Activated T-helper 2 cell treated with anti-CD3 and anti-CD28 coated beads, Interferon-gamma antibody, Interleukin-2, Interleukin-4, amounts not matched to agents 10 μg/mL and 5 μg/mL and 100 μg/mL, durations not matched to agents 14 hours and 24 hours and 36 hours (primary cell): Measurements from ENCODE around the gene CTAGE9. TPM values are rescaled to one million over a fixed set of nuclear protein-coding genes. Genes with fewer than 3 reads are reported as not detected.
"Not testable (repeated sequence)": the region's sequence is repeated elsewhere in the genome, so short reads cannot be mapped to it uniquely, and the experiment has no call there.

Source experiments
- DNase-seq: peaks from one replicate; pipeline ENCODE4 v3.0.0; 2021; ENCODE audit warnings: low spot score
- H3K27ac Mint-ChIP-seq: one replicate; pipeline ENCODE4 v1.8.0; 2021; ENCODE audit warnings: mixed read lengths
- H3K27me3 Mint-ChIP-seq: one replicate; pipeline ENCODE4 v1.8.0; 2021; ENCODE audit warnings: low read depth, mixed read lengths
- H3K36me3 Mint-ChIP-seq: one replicate; pipeline ENCODE4 v1.8.0; 2021; ENCODE audit warnings: low read depth, mixed read lengths
- H3K4me1 Mint-ChIP-seq: one replicate; pipeline ENCODE4 v1.8.0; 2021; ENCODE audit warnings: low read depth, mixed read lengths
- H3K4me3 Mint-ChIP-seq: one replicate; pipeline ENCODE4 v1.8.0; 2021; ENCODE audit warnings: low read depth, mild to moderate bottlenecking, moderate library complexity, mixed read lengths
- H3K9me3 Mint-ChIP-seq: one replicate; pipeline ENCODE4 v1.8.0; 2021; ENCODE audit warnings: mixed read lengths
- intact Hi-C: fragments of 100-400 bp; cut with micrococcal nuclease; formaldehyde crosslinking; loops from one replicate; pipeline ENCODE4 v1.15.1; 2023
- total RNA-seq: library from RNA; stranded (reverse); gene quantifications from 2 replicates; pipeline ENCODE4 v1.2.3, GENCODE V29; 2022

The CTAGE9 gene, protein sequence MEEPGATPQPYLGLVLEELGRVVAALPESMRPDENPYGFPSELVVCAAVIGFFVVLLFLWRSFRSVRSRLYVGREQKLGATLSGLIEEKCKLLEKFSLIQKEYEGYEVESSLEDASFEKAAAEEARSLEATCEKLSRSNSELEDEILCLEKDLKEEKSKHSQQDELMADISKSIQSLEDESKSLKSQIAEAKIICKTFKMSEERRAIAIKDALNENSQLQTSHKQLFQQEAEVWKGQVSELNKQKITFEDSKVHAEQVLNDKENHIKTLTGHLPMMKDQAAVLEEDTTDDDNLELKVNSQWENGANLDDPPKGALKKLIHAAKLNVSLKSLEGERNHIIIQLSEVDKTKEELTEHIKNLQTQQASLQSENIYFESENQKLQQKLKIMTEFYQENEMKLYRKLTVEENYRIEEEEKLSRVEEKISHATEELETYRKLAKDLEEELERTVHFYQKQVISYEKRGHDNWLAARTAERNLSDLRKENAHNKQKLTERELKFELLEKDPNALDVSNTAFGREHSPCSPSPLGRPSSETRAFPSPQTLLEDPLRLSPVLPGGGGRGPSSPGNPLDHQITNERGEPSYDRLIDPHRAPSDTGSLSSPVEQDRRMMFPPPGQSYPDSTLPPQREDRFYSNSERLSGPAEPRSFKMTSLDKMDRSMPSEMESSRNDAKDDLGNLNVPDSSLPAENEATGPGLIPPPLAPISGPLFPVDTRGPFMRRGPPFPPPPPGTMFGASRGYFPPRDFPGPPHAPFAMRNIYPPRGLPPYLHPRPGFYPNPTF
- total RNA-seq = not detected in 2 replicates

DNA sequence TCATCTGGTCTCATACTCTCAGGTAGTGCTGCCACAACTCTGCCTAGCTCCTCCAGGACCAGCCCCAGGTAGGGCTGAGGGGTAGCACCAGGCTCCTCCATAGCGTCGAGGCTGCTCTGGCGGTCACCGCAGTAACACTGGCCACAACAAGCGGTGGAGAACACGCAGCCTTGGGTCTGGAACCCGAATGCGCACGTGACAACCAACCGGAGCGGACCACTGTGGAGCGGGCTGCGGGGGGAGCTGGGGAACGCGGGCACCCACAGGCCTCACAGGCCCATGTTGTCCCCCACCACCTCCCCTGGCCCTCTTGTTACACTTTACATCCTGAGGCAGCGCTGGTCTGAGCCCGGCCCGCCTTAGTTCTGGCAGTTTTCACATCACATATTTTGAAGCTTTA, at the start of gene CTAGE9:
TSS of gene CTAGE9 (minus strand) at position 101 of the 400 bp plus-strand sequence. CDS start at position 101, 0 bp downstream.
- H3K36me3 Mint-ChIP-seq, H3K27me3 Mint-ChIP-seq, intact Hi-C loops: not testable (repeated sequence)

DNA sequence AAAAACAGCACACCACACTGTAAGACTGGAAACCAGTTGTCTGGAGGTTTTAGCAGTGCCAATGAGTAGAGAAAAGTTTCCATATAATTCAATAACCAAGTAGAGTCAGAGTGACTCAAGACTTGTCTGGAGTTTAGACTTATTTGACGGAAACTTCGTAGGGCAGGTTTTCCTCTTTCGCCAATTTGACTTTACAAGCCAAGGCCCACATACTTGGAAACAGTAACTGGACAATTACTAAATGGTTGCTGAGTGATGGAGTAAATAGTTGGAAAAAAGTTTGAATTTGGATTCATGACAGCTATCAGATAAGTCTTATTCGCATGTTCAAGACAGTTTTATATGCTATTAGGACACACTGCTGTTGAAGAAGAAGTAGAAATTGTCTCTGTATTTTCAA, 48.1 kb upstream of the CTAGE9 start:
- Mint-ChIP-seq H3K4me3 (no peak overlapping the region), H3K36me3 (peaks cover 3% of the 10 kb centered on the region), H3K27me3 (peaks cover 15% of the 10 kb centered on the region), H3K4me1 (peaks cover 12% of the 10 kb centered on the region), H3K9me3 (no peaks in the 10 kb centered on the region), H3K27ac (no peak overlapping the region)
- intact Hi-C loops = no loop called here
- DNase-seq = no peak

More for the DNA sequence above, at the start of gene CTAGE9:
- not testable (repeated sequence) for DNase-seq, H3K9me3 Mint-ChIP-seq, H3K4me3 Mint-ChIP-seq, H3K4me1 Mint-ChIP-seq, H3K27ac Mint-ChIP-seq

DNA sequence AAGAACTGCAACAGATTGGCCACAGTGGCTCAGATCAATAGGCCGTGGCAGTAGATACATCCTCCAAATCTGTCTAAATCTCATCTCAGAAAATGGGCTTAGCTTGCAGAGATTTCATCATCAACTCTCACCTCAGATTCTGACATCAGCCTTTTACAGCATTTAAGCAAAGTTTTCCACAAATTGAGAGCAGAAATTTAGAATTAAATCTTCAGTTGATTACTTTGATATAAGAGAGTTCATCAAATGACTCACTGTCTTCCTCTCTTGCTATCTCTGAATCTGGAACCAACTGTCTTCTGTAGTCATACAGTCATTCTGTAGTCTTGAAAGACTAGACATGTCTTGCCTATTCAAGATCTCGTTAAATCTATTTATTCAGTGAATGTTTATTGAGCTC, 45.2 kb upstream of the CTAGE9 start:
- peaks cover 3% of the 10 kb centered on the region for H3K36me3 Mint-ChIP-seq
- intact Hi-C loops = loop anchor here (2.0 kb wide), 1 partner anchor 67 kb away; no protein-coding TSS in a partner anchor
- no peaks in the 10 kb centered on the region for H3K9me3 Mint-ChIP-seq
- H3K4me1 Mint-ChIP-seq = peaks cover 12% of the 10 kb centered on the region
- H3K4me3 Mint-ChIP-seq = no peak overlapping the region
- H3K27ac Mint-ChIP-seq = no peak overlapping the region
- H3K27me3 Mint-ChIP-seq = peaks cover 6% of the 10 kb centered on the region
- no peak for DNase-seq

DNA sequence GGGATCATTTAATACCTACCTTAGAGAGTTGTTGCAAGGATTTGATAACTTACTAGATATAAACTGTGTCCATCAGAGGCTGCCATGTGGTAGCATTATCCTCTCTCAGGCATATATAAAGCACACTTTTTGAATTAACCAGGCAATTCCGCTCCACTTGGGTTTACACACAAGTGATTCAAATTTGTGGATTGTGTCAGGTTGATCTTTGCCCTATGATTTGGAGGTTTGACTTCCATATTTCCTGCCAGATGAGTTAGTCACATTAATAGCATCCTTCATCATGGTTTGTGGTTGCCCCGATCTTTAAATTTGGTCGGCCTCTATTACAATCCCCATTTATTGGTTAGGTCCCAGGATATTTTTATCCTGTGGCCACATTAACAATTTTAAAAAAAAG, 44.8 kb upstream of the CTAGE9 start:
- H3K9me3 Mint-ChIP-seq = no peaks in the 10 kb centered on the region
- no peak overlapping the region for H3K27ac Mint-ChIP-seq
- peaks cover 12% of the 10 kb centered on the region for H3K4me1 Mint-ChIP-seq
- peaks cover 6% of the 10 kb centered on the region for H3K27me3 Mint-ChIP-seq
- no peak overlapping the region for H3K4me3 Mint-ChIP-seq
- DNase-seq = no peak
- intact Hi-C loops = no loop called here
- H3K36me3 Mint-ChIP-seq = peaks cover 3% of the 10 kb centered on the region

DNA sequence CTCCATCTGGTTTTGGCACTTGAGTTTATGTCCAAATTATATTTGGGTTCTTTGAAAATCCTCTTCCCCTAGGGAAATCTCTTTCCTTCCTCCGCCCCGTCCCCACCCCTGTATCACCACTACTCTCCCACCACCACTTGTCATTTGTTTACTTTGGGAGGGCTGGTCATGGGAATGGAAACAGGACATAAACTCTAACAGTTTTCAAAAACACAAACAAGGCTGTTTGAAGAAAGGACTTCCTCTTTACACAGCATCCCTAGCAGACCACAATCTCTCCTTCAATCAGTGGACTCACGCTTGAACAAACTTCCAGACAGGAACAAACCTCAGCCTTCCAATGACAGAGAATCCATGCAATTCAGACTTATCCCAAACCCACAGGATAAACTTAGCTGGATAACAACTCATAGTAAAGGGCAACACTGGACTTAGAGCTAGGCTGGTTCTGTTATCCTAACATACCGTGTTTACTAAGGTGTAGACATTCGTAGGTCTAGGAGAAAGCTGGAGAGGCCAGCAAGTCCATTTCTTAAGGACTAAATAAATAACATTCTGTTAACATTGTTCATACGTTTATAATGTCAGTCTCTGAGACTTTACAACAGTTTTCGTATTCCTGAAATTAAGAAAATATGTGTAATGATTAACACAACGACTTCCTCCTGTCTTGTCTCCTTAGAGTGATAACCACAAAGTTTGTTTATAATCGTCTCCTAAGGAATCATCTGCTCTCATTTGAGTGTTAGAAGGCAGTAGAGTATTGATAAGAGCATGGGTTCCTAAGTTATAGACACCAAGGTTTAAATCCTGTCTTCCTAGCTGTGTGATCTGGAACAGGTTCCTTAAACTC, 44.1 kb upstream of the CTAGE9 start:
- Mint-ChIP-seq H3K4me1 (peaks cover 12% of the 10 kb centered on the region), H3K36me3 (peaks cover 3% of the 10 kb centered on the region), H3K9me3 (no peaks in the 10 kb centered on the region), H3K4me3 (no peak overlapping the region), H3K27me3 (peaks cover 2% of the 10 kb centered on the region), H3K27ac (no peak overlapping the region)
- intact Hi-C loops = no loop called here
- DNase-seq = no peak

DNA sequence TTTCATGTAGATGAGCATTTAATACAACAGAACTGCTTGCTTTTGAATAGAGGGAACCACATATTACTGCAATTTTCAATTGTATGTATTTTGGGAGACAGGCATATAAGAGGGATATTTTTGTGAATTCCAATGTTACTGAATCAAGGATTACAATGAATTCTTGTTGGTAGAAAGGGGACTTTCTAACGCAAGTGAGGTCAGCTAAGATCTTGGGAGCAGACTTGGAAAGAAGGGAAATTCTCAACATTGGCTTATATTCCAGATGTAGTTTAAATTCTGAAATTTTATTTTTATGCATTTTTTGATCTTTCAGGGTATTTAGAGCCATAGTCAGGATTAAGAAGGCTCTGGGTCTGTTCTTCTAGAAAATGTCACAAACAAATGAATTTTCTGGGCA, 43.3 kb upstream of the CTAGE9 start:
- no peak for DNase-seq
- peaks cover 3% of the 10 kb centered on the region for H3K36me3 Mint-ChIP-seq
- no peaks in the 10 kb centered on the region for H3K9me3 Mint-ChIP-seq
- intact Hi-C loops = no loop called here
- H3K4me1 Mint-ChIP-seq = peaks cover 12% of the 10 kb centered on the region
- no peak overlapping the region for H3K4me3 Mint-ChIP-seq
- H3K27me3 Mint-ChIP-seq = peaks cover 2% of the 10 kb centered on the region
- no peak overlapping the region for H3K27ac Mint-ChIP-seq

DNA sequence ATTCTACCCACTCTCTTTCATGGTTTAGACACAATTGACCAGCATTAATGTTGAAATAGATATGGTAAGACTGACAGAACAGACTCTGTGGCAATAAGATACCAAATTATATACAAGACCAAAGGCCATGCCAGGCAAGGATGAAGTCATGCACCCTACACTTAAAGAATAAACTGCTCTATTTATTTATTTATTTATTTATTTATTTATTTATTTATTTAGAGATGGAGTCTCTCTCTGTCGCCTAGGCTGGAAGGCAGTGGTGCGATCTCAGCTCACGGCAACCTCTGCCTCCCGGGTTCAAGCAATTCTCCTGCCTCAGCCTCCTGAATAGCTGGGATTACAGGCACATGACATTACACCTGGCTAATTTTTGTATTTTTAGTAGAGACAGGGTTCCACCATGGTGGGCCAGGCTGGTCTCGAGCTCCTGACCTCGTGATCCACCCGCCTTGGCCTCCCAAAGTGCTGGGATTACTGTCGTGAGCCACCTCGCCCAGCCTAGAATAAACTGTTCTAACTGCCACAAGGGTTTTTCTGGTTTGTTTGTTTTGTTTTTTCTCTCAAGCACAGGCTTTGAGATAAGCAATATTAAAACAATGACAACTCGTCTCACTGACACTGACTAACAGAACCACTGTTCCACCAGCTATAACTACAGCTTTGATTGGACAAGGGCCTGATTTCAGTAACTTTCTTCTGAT, 40.3 kb upstream of the CTAGE9 start:
- DNase-seq, H3K4me3 Mint-ChIP-seq, intact Hi-C loops, H3K9me3 Mint-ChIP-seq, H3K27me3 Mint-ChIP-seq, H3K27ac Mint-ChIP-seq, H3K36me3 Mint-ChIP-seq: not testable (repeated sequence)
- H3K4me1 Mint-ChIP-seq = peaks cover 10% of the 10 kb centered on the region

DNA sequence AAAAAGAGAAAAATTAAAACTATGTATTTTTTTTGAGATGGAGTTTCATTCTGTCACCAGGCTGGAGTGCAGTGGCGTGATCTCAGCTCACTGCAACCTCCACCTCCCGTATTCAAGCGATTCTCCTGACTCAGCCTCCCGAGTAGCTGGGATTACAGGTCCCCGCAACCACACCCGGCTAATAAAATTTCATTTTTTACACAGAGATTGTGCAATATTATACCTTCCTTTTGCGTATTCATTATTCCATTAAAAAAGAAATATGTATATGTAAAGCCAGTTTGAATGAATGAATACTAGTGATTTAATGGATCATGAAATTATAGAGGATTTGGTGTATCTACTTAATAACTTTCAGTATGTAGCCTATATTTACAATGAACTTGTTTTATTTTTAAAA, 38.2 kb upstream of the CTAGE9 start:
- Mint-ChIP-seq H3K4me3 (no peak overlapping the region), H3K4me1 (no peaks in the 10 kb centered on the region), H3K27me3 (no peaks in the 10 kb centered on the region), H3K9me3 (no peaks in the 10 kb centered on the region), H3K27ac (no peak overlapping the region), H3K36me3 (no peaks in the 10 kb centered on the region)
- intact Hi-C loops = no loop called here
- DNase-seq = no peak

DNA sequence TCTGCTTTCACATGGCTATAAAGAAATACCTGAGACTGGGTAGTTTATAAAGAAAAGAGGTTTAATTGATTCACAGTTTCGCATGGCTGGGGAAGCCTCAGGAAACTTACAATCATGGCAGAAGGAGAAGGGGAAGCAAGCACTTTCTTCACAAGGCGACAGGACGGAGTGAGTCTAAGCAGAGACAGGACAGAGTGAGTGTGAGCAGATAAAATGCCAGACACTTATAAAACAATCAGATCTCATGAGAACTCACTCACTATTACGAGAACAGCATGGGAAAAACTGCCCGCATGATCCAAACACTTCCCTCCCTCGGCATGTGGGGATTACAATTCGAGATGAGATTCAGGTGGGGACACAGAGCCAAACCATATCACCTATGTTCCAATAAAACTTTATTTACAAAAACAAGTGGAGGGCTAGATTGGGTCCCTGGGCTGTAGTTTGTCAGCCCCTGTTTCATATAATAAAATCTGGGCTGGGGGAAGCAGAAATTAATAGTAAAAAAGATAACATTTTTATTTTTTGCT, 37.1 kb upstream of the CTAGE9 start:
- Mint-ChIP-seq H3K4me1 (no peaks in the 10 kb centered on the region), H3K36me3 (peaks cover 2% of the 10 kb centered on the region), H3K27ac (no peak overlapping the region), H3K4me3 (no peak overlapping the region), H3K27me3 (no peaks in the 10 kb centered on the region), H3K9me3 (no peaks in the 10 kb centered on the region)
- no peak for DNase-seq
- intact Hi-C loops = no loop called here

DNA sequence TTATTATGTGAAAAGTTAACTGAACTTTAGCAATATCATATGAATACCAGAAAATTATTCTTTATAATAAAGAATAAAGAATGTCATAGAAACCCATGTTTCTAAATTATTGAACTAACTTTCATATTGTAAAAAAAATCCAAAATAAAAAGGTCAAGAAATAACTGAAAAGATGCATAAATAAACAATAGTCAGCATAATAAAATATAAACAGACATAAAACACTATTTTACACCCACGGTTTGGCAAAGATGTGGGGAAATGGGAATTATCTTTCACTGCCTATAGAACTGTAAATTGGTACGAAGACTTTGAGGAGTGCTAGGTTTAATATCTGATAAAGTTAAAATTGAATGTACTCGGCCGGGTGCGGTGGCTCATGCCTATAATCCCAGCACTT, 34.7 kb upstream of the CTAGE9 start:
- Mint-ChIP-seq H3K36me3 (peaks cover 9% of the 10 kb centered on the region), H3K9me3 (no peaks in the 10 kb centered on the region), H3K27me3 (no peaks in the 10 kb centered on the region), H3K4me3 (no peak overlapping the region), H3K4me1 (no peaks in the 10 kb centered on the region), H3K27ac (no peak overlapping the region)
- intact Hi-C loops = no loop called here
- DNase-seq = no peak

DNA sequence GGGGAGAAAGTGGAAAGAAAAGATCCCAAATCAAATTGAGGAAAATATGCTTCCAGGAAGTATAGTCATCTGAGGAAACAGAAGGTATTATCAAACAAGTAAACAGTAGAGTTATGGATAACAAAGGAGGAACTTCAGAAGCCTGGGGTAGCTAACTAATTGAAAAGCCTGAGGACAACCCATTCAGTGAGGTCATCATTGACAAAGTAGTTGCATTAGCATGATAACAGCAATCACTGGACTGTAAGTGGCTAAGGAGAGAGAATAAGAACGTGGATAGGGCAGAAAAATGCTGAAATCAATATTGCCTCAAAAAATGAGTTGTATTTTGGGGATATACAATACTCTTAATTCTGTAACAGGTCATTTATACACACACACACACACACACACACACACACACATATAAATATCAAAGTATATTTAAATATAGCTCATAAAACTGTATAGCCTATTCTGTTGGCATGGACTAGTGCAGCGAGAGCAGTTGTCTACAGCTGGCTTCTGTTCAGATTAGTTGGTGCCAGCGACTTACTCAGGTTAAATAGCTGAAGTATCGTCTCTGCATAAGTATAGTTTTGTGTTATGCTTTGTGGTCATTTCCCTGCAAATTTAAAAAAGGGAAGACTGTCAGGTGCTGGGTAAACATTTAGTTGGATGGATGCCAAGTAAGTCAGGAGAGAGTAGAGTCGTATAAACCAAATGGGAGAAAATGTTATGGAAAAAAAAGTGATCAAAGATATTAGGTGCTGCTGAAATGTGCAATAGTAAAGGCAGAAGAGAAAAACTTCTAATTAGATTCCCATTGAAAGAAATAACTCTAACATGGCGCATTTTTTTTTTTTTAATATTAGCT, 33.8 kb upstream of the CTAGE9 start:
- intact Hi-C loops = no loop called here
- Mint-ChIP-seq H3K4me3 (no peak overlapping the region), H3K27ac (no peak overlapping the region), H3K36me3 (peaks cover 9% of the 10 kb centered on the region), H3K9me3 (no peaks in the 10 kb centered on the region), H3K4me1 (no peaks in the 10 kb centered on the region), H3K27me3 (no peaks in the 10 kb centered on the region)
- no peak for DNase-seq
